ENCODE measurements around the gene CDKN2AIP.

DNA sequence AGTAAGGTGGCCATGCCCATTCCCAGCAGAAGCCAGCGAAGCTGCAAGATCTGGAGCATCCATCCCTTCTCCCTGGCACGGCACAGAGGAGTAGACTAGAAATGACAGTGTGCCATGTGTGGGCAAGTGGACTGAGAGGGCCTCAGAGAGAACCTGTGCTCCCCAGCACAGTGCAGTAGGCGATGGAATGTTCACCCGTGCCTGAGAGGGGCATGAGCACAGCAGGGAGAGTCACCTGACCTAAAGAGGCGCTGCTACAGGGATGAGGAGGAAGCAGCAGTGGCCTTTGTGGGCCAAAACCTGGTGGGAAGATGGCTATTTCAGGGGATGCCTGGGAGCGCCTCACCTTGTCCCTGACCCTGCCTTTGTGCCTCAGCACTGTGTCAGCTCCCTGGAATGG, 8.0 kb upstream of the CDKN2AIP start:
- TF ChIP-seq, protein P1, sequence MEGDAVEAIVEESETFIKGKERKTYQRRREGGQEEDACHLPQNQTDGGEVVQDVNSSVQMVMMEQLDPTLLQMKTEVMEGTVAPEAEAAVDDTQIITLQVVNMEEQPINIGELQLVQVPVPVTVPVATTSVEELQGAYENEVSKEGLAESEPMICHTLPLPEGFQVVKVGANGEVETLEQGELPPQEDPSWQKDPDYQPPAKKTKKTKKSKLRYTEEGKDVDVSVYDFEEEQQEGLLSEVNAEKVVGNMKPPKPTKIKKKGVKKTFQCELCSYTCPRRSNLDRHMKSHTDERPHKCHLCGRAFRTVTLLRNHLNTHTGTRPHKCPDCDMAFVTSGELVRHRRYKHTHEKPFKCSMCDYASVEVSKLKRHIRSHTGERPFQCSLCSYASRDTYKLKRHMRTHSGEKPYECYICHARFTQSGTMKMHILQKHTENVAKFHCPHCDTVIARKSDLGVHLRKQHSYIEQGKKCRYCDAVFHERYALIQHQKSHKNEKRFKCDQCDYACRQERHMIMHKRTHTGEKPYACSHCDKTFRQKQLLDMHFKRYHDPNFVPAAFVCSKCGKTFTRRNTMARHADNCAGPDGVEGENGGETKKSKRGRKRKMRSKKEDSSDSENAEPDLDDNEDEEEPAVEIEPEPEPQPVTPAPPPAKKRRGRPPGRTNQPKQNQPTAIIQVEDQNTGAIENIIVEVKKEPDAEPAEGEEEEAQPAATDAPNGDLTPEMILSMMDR (IDR thresholded peaks at IDR 0.05; ENCODE audit: insufficient read depth, low read length): no peak
- TF ChIP-seq POLR2AphosphoS5 (IDR thresholded peaks at IDR 0.05; ENCODE audit: low read depth) (no peak), GABPA (IDR thresholded peaks at IDR 0.05; ENCODE audit: low read depth) (no peak)

Data from HL-60 (cell line).